ENCODE results near the gene TBC1D1. TPM values are rescaled to one million over a fixed set of nuclear protein-coding genes. Genes with fewer than 3 reads are reported as not detected.
A peak's percentile ranks its signal among the peaks of the same experiment; 100 is the strongest.

The TBC1D1 gene
- total RNA-seq, 1 donor from 2014 or later, result 54.5 TPM

DNA sequence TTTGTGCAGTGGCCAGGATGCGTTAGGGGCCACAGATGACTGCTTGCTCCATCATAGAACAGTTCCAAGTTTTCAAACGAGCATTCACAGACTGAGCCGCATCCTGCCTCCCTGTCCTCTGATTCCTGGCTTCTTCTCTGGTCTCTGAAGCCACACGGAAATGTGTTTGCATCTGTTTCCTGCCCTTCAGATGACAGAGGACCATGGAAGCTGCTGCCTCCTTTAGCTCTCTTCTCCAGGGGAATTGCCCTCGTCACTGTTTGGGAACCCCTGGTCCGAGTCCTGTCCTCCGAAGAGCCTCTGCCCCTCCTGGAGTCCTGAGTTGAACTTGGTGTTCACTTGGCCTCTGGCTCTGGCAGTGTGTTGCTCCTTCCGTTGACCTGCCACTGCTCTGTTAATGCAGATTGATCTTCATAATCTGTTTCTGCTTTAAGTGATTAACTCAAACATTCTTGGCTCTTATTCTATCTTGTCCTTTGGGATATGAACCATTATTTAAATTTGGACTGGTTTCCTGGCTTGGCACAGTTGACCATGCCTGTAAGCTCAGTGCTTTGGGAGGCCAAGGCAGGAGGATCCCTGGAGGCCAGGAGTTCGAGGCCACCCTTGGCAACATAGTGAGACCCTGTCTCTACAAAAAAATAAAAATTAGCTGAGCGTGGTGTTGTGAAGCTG is 165.3 kb downstream of the TBC1D1 start:
- Mint-ChIP-seq H3K27me3 (ENCODE audit: low read depth, unreplicated experiment) (no peaks in the 10 kb centered on the region), H3K27ac (ENCODE audit: unreplicated experiment) (no peak overlapping the region)

DNA sequence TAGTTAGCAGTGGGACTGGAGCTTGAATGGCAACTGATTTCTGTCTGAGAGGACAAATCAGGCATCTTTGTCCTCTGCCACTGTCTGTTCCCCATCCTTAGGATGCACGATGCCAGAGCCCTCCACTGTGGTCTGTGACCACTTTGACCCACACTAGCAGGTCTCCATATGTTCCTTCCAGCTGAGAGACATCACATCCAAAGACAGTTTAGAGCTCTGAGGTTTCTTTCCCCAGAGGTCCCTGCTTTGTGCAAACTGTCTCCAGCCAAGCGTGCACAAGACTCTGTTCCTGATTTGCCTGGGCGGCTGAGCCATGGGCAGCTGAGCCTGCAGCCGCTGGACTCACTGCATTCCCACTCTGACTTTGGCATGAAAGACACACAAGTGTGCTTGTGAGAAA is 167.3 kb downstream of the TBC1D1 start:
- Mint-ChIP-seq H3K27ac (ENCODE audit: unreplicated experiment) (peak overlapping the region; percentile 87), H3K36me3 (ENCODE audit: low read depth, unreplicated experiment) (peaks cover 21% of the 10 kb centered on the region), H3K4me1 (ENCODE audit: low read depth, unreplicated experiment) (peaks cover 19% of the 10 kb centered on the region), H3K27me3 (ENCODE audit: low read depth, unreplicated experiment) (no peaks in the 10 kb centered on the region), H3K9me3 (ENCODE audit: unreplicated experiment) (no peaks in the 10 kb centered on the region), H3K4me3 (ENCODE audit: unreplicated experiment) (no peak overlapping the region)
- TF ChIP-seq, protein P1, sequence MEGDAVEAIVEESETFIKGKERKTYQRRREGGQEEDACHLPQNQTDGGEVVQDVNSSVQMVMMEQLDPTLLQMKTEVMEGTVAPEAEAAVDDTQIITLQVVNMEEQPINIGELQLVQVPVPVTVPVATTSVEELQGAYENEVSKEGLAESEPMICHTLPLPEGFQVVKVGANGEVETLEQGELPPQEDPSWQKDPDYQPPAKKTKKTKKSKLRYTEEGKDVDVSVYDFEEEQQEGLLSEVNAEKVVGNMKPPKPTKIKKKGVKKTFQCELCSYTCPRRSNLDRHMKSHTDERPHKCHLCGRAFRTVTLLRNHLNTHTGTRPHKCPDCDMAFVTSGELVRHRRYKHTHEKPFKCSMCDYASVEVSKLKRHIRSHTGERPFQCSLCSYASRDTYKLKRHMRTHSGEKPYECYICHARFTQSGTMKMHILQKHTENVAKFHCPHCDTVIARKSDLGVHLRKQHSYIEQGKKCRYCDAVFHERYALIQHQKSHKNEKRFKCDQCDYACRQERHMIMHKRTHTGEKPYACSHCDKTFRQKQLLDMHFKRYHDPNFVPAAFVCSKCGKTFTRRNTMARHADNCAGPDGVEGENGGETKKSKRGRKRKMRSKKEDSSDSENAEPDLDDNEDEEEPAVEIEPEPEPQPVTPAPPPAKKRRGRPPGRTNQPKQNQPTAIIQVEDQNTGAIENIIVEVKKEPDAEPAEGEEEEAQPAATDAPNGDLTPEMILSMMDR (IDR thresholded peaks at IDR 0.05; ENCODE audit: insufficient read depth, low read depth, low read length), result no peak
- no peak for TF ChIP-seq EZH2 (IDR thresholded peaks at IDR 0.05; ENCODE audit: insufficient read depth, low read length)
- H3K4me2 ChIP-seq (ENCODE audit: low read length), result no peak overlapping the region
- peaks cover 10% of the 10 kb centered on the region for H3K36me3 ChIP-seq (ENCODE audit: insufficient read depth, low read length)
- peaks cover 12% of the 10 kb centered on the region for H3K4me1 ChIP-seq (ENCODE audit: insufficient read depth, low read length)
- no peak overlapping the region for H3K4me3 ChIP-seq (ENCODE audit: insufficient read depth, low read depth, low read length)
- FAIRE-seq, result no peak
- no peak for DNase-seq (ENCODE audit: low read depth)
- no peak overlapping the region for H3K27ac ChIP-seq (ENCODE audit: low read depth, low read length)
- H2AFZ ChIP-seq (ENCODE audit: low read depth, low read length), result no peak overlapping the region
- no peaks in the 10 kb centered on the region for H3K9me3 ChIP-seq (ENCODE audit: insufficient read depth, low read depth, low read length)
- H3K9ac ChIP-seq (ENCODE audit: low read length), result no peak overlapping the region
- no peaks in the 10 kb centered on the region for H3K79me2 ChIP-seq (ENCODE audit: insufficient read depth, low read length)
- H4K20me1 ChIP-seq (ENCODE audit: insufficient read depth, low read length), result no peaks in the 10 kb centered on the region
- no peaks in the 10 kb centered on the region for H3K27me3 ChIP-seq (ENCODE audit: insufficient read depth, low read length)

More for the DNA sequence above, 165.3 kb downstream of the TBC1D1 start:
- H3K4me1 ChIP-seq (ENCODE audit: insufficient read depth, low read length), result peaks cover 8% of the 10 kb centered on the region
- no peak overlapping the region for H3K4me2 ChIP-seq (ENCODE audit: low read length)
- H3K4me3 ChIP-seq (ENCODE audit: insufficient read depth, low read depth, low read length), result no peak overlapping the region
- no peaks in the 10 kb centered on the region for H4K20me1 ChIP-seq (ENCODE audit: insufficient read depth, low read length)
- no peak for FAIRE-seq
- H3K9me3 ChIP-seq (ENCODE audit: insufficient read depth, low read depth, low read length), result no peaks in the 10 kb centered on the region
- peaks cover 21% of the 10 kb centered on the region for H3K36me3 Mint-ChIP-seq (ENCODE audit: low read depth, unreplicated experiment)
- TF ChIP-seq, protein P1 (IDR thresholded peaks at IDR 0.05; ENCODE audit: insufficient read depth, low read depth, low read length), result no peak
- no peak for TF ChIP-seq EZH2 (IDR thresholded peaks at IDR 0.05; ENCODE audit: insufficient read depth, low read length)
- no peak overlapping the region for H3K27ac ChIP-seq (ENCODE audit: low read depth, low read length)
- no peak for DNase-seq (ENCODE audit: low read depth)
- H3K79me2 ChIP-seq (ENCODE audit: insufficient read depth, low read length), result no peaks in the 10 kb centered on the region
- no peaks in the 10 kb centered on the region for H3K9me3 Mint-ChIP-seq (ENCODE audit: unreplicated experiment)
- H3K4me3 Mint-ChIP-seq (ENCODE audit: unreplicated experiment), result no peak overlapping the region
- H3K9ac ChIP-seq (ENCODE audit: low read length), result no peak overlapping the region
- peaks cover 12% of the 10 kb centered on the region for H3K4me1 Mint-ChIP-seq (ENCODE audit: low read depth, unreplicated experiment)
- no peaks in the 10 kb centered on the region for H3K27me3 ChIP-seq (ENCODE audit: insufficient read depth, low read length)
- H2AFZ ChIP-seq (ENCODE audit: low read depth, low read length), result no peak overlapping the region
- peaks cover 10% of the 10 kb centered on the region for H3K36me3 ChIP-seq (ENCODE audit: insufficient read depth, low read length)

DNA sequence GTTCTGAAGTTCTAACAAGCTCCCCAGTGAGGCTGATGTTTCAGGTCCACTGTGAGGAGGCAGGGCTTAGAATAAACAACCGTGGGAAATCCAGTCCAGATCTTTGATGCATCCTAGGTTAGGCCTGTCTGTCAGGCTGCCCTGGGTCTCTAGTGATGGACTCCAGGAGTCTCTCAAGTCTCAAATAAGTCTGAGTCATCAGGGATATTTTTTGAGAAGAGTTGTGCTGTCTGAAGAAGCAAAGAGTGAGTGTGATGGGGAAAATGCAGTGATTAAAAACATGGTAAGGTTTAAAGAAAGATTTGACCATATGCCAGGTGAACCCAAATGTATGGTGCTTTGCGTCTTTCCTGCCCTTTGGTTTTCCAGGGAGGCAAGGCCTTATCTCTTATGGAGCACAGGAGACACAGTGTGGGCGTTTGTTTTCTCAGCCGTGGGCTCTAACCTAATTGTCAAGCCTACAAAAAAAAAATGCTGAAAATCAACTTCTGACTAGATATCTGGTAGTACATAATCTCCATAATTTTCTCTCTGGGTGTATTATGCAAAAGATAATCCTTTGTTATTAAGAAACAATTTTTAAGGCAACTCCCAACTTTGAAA is 170.0 kb downstream of the TBC1D1 start:
- Histone ChIP-seq H3K9ac (ENCODE audit: low read length) (peak overlapping the region; percentile 13), H3K4me3 (ENCODE audit: insufficient read depth, low read depth, low read length) (no peak overlapping the region), H2AFZ (ENCODE audit: low read depth, low read length) (no peak overlapping the region), H3K9me3 (ENCODE audit: insufficient read depth, low read depth, low read length) (no peaks in the 10 kb centered on the region), H3K27ac (ENCODE audit: low read depth, low read length) (peak overlapping the region; percentile 29), H3K4me1 (ENCODE audit: insufficient read depth, low read length) (peaks cover 12% of the 10 kb centered on the region), H3K27me3 (ENCODE audit: insufficient read depth, low read length) (no peaks in the 10 kb centered on the region), H3K79me2 (ENCODE audit: insufficient read depth, low read length) (no peaks in the 10 kb centered on the region), H3K36me3 (ENCODE audit: insufficient read depth, low read length) (peaks cover 5% of the 10 kb centered on the region), H4K20me1 (ENCODE audit: insufficient read depth, low read length) (no peaks in the 10 kb centered on the region), H3K4me2 (ENCODE audit: low read length) (peak overlapping the region; percentile 39)
- DNase-seq (ENCODE audit: low read depth) (peak; percentile 53), FAIRE-seq (no peak)
- peak overlapping the region; percentile 1 for H3K27ac Mint-ChIP-seq (ENCODE audit: unreplicated experiment)
- peaks cover 9% of the 10 kb centered on the region for H3K36me3 Mint-ChIP-seq (ENCODE audit: low read depth, unreplicated experiment)
- TF ChIP-seq EZH2 (IDR thresholded peaks at IDR 0.05; ENCODE audit: insufficient read depth, low read length), result no peak
- TF ChIP-seq, protein P1 (IDR thresholded peaks at IDR 0.05; ENCODE audit: insufficient read depth, low read depth, low read length), result no peak
- H3K4me3 Mint-ChIP-seq (ENCODE audit: unreplicated experiment), result peak overlapping the region; percentile 36
- H3K4me1 Mint-ChIP-seq (ENCODE audit: low read depth, unreplicated experiment), result peaks cover 19% of the 10 kb centered on the region
- no peaks in the 10 kb centered on the region for H3K27me3 Mint-ChIP-seq (ENCODE audit: low read depth, unreplicated experiment)
- no peaks in the 10 kb centered on the region for H3K9me3 Mint-ChIP-seq (ENCODE audit: unreplicated experiment)

All from astrocyte (in vitro differentiated cells and primary cell).